HG03354 (cell line): ENCODE data around the gene DPCD.

ENCODE experiments used
- ATAC-seq: cut with Tn5 transposase; IDR thresholded peaks from one replicate; pipeline ENCODE4 v1.9.1; 2021; ENCODE audit warnings: mild to moderate bottlenecking; ENCODE audit not compliant: unreplicated experiment, poor library complexity, severe bottlenecking

DPCD gene

DNA sequence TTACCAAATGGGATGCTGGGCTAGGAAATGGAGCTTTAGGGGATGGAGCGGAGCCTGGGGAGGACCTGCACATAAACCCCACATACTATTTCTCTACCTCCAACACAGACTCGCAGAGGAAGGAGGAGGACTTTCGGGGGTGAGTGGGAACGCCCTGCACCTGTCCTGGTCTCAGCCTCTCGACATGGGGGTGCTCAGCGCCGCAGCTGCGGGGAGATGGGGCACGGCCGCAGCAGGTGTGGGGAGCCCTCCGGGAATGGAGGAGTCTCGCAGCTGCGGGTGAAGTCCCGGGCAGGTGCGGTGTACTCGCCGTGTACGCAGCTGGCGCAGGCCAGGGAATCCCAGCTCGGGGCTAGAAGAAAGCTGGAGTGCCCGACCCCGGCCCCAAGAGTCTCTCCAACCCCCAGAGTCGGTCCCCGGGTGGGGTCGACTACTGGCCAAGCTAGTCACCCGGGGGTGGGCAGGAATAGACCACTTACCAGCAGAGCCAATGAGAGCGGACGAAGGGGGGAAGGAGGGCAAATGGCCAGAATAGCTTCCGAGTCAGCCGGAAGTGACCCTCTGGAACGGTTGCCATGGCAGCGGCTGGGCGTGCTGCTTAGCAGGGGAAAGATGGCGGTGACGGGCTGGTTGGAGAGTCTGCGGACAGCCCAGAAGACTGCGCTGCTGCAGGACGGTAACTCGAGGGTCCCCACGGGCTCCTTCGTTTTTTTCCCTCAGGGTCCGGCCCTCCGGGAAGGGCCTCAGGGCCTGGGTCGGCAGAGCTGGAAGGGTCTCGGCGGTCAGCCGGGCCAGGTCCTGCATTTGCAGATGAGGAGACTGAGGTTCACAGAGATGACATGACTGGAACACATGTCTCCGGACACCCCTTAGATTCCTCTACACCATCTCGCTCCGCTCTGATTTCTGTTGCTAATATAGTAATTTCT is at the start of gene DPCD, which contains the start of gene POLL:
Gene DPCD, plus strand, starts transcription at position 597 of the 929 bp plus-strand sequence. Its CDS starts 16 bp downstream, at position 613.
Gene POLL, minus strand, starts transcription at position 533 of the 929 bp plus-strand sequence. CDS start 897 bp downstream, outside the sequence.
- peak; percentile 98 for ATAC-seq

DNA sequence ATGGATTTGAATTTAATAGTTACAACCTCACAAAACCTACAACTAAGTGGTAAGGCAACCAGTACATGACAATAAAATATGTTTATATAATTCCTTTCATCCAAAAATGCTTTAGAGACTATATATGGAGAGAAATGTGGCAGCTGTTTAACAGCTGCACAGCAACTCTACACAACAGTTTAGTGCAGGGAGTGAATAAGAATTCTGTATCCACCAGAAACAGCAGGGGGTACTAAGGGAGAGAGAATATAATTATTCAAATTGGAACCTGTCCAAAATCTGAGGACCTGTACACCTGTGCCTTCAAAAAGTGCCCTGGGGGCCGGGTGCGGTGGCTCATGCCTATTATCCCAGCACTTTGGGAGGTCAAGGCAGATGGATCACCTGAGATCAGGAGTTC is 49.7 kb upstream of the DPCD start:
- no peak for ATAC-seq

DNA sequence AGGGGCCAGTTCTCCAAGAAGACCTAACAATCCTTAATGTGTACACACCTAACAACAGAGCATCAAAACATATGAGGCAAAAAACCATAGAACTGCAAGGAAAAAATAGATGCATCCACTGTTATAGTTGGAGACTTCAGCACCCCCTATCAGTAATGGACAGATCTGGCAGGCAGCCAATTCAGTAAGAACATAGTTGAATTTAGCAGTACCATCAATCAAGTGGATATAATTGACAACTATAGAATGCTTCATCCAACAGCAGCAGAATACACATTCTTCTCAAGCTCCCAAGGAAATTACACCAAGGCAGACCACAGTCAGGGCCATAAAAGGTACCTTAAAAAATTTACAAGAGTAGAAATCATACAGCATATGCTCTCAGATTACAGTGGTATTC is 42.2 kb upstream of the DPCD start:
- ATAC-seq = no peak

DNA sequence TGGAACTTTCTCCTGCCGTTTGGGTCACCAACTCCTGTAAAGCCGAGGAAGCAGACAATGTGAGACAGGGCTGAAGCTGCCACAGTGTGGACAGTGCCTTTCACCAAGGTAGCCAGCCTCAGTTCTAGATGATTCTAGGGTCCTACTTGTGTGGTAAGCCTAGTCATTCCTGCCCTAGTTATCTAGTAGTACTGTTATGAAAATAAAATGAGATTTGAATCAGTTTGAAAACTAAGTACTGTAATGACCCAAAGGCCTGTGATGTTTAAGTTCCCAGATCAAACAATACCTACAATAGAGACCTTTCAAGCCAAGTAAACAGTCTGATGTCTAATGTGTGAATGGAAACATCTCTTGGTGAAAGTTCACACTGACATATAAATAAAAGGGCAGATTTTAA is 37.2 kb upstream of the DPCD start:
- ATAC-seq = no peak

DNA sequence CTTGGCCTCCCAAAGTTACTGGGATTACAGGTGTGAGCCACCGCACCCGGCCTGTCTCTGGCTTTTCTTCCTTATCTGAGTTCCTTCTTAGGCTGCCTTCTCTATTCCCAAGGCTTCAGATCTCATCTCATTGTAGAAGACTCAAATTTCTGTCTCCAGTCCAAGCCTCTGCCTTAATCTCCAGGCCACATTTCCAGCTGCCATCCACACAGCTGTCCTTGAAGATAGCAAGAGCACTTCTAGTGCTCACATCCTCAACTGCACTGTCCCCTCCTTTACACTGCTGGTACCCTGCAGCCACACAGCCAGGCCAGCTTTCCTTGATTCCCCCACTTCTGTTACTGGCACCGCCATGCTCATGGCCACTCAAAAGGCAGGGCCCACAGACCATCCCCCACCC is 35.7 kb upstream of the DPCD start:
- no peak for ATAC-seq

DNA sequence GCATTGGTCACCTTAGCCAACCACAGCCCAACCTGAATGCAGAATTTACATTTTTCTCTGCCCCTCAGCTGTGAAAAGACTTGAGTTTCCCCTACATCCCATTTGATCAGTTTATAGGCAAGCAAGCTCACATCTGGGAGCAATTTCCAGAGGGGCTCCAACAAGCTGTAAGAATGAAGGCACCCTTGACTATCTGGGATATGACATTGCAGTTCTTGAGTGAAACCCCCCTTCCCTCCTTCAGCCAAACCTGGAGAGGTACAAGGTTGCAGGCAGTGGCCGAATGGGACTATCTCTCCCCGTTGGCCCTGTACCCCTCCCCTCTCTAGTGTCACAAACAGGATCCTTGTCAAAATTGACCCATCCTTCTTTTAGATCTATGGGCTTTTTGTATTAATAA is 30.6 kb upstream of the DPCD start:
- ATAC-seq = no peak

DNA sequence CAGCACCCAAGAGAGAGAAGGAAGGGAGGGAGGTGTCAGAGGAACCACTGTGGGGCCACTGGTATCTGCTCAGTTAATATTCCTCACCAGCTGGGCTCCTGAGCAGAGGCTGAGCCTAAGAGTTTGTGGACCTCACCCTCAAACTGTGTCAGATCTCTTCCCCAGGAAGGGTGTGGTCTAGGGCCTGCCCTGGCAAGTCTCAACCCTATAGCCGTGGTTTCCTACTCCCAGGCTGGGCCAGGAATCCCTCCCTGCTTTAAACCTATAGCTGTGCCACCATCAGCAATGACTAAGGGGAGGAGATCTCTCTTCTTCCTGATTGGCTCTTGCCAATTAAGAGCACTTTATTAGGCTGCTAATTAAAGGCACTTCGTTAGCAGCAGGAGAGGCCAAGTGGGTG is 29.9 kb upstream of the DPCD start:
- no peak for ATAC-seq

DNA sequence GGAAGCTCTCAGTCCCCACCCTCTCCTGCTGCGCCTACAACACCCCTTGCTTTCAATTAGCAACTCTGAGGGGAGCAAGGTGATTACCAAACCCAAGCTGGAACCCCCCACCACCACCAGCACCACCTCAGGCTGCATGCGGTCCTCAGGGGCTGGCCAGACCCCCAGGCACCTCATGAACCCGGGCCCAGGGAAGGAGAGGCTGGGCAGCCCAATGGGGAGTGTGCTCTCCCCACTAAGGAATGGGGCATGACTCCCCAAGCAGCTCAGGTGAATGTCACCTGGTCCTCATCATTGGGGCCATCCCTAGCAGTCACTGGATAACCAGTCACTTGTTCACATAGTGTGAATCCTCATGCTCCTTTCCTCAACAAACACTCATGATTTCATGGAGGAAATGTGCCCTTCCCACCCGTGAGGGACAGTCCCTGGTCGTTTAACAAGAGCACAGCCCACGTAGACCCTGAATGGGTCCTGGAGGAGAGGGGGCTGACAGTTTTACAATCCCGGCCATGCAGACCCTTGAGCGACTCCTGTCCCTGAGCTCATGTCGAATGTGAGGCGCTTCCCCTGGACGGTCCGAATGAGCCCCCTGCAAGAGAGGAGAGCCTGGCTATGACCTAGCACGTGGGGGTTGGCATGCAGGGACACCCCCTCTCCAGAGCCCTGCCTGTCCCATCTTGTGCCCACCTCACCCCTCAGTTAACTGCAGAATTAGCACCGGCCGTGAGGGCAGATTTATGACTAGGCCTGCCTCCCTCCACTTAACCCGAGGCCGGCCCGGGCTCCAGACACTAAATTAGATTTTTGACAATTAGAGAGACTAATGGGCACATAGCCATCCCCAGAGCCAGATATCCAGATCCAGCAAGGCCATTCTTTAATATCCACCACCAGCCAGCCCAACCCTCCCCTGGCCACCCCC is 29.2 kb upstream of the DPCD start:
- ATAC-seq = no peak

DNA sequence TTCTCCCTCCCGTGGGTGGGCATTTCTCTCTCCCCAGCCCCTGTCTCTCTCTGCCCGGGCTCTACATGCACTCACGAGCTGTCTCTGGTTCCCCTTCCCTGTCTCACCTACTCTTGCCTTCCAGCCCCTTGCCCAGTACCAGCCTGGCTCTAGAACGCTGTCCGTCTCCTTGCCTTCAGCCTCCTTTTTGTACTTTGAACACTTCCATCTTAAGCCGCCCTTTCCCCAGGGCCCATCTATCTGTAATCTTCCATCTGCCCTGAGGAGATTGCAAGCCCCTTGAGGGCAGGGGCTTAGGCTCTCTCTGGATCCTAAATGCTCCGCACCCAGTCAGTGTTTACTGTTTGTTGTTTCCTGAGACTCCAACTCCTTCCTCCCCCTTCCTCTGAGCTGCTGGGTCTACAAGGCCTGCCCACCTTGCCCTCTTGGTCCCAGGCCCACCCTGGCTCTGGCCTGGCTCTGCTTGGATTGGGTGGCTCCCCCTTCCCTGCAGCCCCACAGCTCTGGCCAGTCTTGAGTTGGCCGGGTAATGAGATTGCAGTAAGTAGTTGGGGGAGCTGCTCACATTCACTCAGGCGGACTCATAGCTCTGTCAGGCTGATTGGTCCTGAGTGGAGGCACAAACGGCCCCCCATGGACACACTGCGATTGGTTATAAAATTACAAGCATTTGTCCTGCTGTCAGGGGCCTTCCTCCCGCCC is 28.4 kb upstream of the DPCD start:
- no peak for ATAC-seq

DNA sequence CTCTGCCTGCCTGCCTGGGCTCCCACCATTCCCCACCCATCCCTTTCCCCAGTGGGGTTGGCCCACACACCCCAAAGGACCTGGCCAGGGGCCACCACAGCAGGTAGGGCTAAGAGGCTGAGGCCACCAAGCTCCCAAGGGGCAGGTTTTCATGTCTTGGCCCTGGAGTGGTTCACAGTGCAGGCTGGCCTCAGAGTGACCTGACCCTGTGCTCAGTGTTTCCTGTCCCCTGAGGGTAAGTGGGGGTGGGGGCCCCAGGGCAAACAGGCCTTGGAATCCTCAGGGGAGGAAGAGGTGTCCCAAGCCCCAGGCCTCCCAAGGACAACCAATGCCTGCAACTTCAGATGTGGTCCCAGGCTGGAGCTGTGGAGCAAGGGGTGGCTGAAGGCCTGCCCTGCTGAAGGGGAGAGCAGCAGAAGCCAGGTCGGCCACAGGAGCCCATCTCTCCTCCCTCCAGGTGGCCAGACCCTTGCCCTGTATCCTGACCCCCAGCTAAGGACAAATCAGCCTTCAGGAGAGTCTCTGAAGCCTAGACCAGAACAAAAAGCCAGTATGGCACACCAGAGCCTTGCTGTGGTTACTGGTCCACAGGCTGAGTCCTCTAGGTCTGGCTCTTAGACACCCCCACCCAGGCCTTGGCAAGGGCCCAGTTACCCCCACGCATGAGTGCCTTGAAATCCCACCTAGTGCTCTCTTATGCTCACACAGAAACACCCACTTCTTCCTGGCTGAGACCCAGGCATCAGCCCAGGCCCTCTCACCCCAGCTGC is 27.6 kb upstream of the DPCD start:
- no peak for ATAC-seq

DNA sequence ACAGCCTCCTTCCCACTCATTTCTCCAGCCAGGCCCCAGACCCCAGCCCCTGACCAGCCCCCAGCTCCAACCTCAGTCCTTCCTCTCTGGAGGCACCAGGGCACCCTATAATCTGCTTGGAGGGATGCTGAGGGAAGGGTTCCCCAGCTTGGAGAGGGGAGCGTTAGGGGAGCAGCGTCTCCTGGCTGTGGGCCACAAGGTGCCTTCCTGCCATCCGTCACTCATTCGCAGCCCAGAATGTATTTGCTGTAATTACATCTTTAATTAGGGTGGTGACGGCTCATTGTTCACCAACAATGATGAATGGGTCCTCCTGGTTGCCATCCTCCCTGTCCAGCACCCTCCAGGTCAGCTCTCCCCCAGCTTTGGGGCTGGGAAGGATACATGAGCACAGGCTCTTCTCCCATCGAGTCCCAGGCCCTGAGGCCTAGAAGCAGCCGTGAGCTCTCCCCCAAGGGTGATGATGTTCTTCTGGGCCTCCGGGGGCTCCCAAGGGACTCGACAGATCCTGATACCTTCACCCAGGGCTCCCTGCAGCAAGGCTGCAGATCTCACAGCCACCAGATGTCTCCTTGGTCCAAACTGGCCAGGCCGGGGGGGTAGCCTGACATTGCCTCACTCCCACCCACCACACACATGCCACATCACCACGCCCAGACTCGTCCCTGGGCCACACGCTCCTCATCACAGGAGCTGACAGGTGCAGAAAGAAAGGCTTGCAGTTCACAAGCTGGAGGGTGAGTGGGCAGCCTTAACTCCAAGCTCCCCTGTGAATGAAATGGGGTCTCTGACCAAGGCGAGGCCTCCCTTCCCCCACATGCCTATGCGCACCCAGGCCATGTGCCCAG is 26.8 kb upstream of the DPCD start:
- ATAC-seq = no peak

DNA sequence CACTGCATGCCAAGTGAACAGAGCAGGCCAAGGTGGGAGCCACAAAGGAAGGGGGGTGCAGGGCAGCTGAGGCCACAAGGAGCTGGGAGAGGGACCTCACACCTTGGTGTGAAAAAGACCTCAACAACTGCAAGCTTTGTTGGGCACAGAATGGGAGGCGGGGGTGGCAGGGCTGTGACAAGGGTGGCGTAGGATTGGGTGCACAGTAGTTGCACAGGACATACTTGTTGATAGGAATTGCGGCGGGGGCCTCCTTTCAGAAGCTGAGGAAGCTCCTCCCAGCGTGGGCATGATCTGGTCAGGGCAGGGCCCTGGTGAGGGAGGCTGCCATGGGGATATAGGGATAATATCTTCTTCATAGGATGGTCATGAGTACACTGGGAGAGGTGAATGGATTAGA is 25.9 kb upstream of the DPCD start:
- ATAC-seq = no peak

DNA sequence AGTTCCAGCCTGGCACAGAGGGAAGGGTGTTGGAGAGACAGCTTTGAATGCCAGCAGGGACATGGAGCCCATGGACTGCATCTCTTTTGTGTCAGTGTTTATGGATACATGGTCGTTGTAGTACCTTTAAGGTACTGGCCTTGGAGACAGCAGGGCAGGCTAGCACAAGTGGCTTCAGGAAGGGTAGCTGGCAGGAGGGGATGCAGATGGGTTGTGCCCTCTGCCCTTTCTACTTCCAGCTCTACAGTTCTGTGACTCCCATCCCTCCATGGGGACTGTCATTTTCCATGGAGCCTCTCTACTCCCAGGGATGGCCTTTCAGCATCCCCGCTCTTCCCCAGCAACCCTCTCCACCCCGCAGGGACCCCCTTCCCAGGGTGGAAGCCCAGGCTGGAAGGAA is 25.1 kb upstream of the DPCD start:
- no peak for ATAC-seq

DNA sequence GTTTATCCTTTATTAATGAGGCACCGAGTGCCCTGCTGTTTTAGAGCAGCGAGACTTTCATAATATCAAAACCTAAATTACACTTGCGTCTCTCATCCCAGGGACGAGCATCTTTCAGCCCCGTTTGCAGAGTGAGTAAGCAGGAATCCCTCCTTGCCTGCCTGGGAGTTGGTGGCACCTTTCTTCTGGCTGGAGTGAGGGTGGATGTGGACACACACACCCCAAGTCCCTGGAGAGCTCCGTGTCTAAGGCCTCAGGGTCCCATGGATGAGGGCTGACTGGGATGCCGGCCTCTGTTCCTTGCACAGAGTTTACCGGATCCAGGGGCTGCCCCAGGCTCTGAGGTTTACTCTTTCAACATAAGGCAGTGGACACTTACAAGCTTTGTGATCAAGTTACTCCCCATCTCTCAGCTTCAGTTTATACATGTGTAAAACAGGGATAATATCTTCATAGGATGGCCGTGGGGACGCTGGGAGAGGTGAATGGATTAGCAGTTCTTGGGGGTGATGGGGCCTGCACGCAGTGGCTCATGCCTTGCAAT is 24.6 kb upstream of the DPCD start:
- ATAC-seq = no peak

DNA sequence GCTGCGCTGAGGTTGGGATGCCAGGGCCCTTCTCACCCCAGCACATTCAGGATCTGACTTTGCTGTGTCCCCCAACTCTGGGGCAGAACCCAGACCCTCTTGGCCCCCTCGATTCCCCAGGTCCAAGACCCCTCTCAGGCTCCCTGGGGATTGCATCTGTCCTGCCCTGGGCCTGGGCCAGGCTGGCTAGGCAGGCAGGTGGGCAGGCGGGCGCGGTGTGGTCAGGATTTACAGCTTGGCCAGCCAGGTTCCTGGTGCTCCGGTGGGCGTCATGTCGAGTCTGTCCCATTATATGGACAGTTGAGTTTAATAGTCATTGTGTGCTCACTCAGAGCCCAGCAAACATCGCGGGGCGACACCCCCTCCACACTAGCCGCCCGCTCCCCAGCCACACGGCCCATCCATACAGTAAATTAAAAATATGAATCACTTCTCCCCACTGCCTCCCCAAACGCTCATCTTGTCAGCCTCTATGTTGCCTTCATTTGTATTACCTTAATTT is 23.6 kb upstream of the DPCD start:
- ATAC-seq = no peak

DNA sequence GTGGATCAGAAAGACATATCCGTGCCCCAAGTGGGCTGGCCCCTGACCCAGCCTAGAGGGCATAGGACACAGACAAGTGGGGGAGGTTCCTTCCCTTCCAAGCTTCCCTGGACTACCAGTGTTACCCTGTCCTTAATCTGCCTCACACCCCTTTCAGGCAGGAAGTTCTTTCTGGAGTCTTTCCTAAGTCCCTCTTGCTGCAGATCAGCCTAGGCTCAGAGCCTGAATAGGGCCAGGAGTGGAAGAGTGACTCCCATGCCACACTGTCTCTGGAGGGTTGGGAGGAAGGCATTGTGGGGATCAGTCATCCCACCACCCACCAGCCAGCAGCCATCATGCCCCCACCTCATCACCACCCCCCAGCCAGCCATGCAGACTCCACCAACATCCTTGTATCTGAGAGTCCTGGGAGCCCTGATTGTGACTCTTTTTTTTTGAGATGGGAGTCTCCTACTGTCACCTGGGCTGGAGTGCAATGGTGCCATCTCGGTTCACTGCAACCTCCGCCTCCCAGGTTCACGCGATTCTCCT is 22.7 kb upstream of the DPCD start:
- ATAC-seq = no peak

DNA sequence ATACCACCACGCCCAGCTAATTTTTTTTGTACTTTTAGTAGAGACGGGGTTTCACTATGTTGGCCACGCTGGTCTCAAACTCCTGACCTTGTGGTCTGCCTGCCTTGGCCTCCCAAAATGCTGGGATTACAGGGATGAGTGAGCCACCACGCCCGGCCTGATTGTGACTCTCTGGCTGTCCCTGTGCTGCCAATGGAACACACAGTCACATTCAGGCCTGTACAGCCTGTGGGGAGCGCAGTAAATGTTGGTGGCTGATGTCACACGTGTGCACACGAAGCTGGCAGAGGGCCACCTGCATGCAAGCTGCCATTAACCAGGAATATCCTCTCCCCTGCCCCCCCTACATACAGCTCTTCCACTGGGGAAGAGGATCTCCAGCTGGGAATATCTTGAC is 22.2 kb upstream of the DPCD start:
- ATAC-seq = no peak
